DOHH2 (cell line): ENCODE measurements around the gene PRKCZ.

Experiments
- H3F3A ChIP-seq: fragments of 200-600 bp; sonication (generic), shearing (Covaris generic); 2 replicates; pipeline ENCODE4 v1.6.0; 2016; ENCODE audit warnings: antibody characterized with exemption, mild to moderate bottlenecking; ENCODE audit not compliant: control insufficient read depth, insufficient read depth
- H3K27ac ChIP-seq: fragments of 200-600 bp; sonication (generic); 2 replicates; pipeline ENCODE4 v1.5.1; 2014; ENCODE audit warnings: low read depth, mild to moderate bottlenecking, low read length, moderate library complexity
- H3K27me3 ChIP-seq: fragments of 200-600 bp; sonication (generic); 2 replicates; pipeline ENCODE4 v1.6.1; 2014; ENCODE audit warnings: mild to moderate bottlenecking, low read length, mixed read lengths; ENCODE audit not compliant: control insufficient read depth
- H3K36me3 ChIP-seq: fragments of 200-600 bp; sonication (generic); 2 replicates; pipeline ENCODE4 v1.6.1; 2014; ENCODE audit warnings: mild to moderate bottlenecking, low read length, moderate library complexity, mixed read lengths; ENCODE audit not compliant: control insufficient read depth
- H3K4me1 ChIP-seq: fragments of 200-600 bp; sonication (generic); 2 replicates; pipeline ENCODE4 v1.6.1; 2014; ENCODE audit warnings: mild to moderate bottlenecking, low read length, mixed read lengths; ENCODE audit not compliant: control insufficient read depth
- H3K4me2 ChIP-seq: fragments of 200-600 bp; sonication (generic); 2 replicates; pipeline ENCODE4 v1.6.0; 2014; ENCODE audit warnings: mild to moderate bottlenecking, low read length, moderate library complexity
- H3K4me3 ChIP-seq: fragments of 200-600 bp; sonication (generic); 2 replicates; pipeline ENCODE4 v1.5.1; 2014; ENCODE audit warnings: mild to moderate bottlenecking, low read length, mixed read lengths
- H3K79me2 ChIP-seq: fragments of 200-600 bp; sonication (generic); 2 replicates; pipeline ENCODE4 v1.6.1; 2014; ENCODE audit warnings: mild to moderate bottlenecking, low read length, mixed read lengths; ENCODE audit not compliant: control insufficient read depth
- H3K9me2 ChIP-seq: fragments of 200-600 bp; sonication (generic); replicated peaks from 2 replicates; pipeline ENCODE4 v1.6.1; 2014; ENCODE audit warnings: mild to moderate bottlenecking, low read length, mixed read lengths; ENCODE audit not compliant: control insufficient read depth
- H3K9me3 ChIP-seq: fragments of 200-600 bp; sonication (generic); 2 replicates; pipeline ENCODE4 v1.6.1; 2014; ENCODE audit warnings: antibody characterized with exemption, low read length, mixed read lengths; ENCODE audit not compliant: control insufficient read depth, insufficient read depth
- H4K20me1 ChIP-seq: fragments of 200-600 bp; sonication (generic); 2 replicates; pipeline ENCODE4 v1.6.0; 2014; ENCODE audit warnings: low read depth, mild to moderate bottlenecking, antibody characterized with exemption, low read length, moderate library complexity; ENCODE audit not compliant: control insufficient read depth, insufficient read depth
- CTCF ChIP-seq: fragments of 200-600 bp; sonication (generic); IDR thresholded peaks from one replicate; pipeline ENCODE4 v1.5.1; 2014; ENCODE audit warnings: antibody characterized with exemption, mild to moderate bottlenecking, low read depth, low read length; ENCODE audit not compliant: poor library complexity, severe bottlenecking
- EZH2phosphoT487 ChIP-seq: fragments of 200-600 bp; sonication (generic); IDR thresholded peaks from 2 replicates; pipeline ENCODE4 v1.6.1; 2017; ENCODE audit warnings: borderline replicate concordance, mild to moderate bottlenecking, antibody characterized with exemption, low read length, moderate library complexity, mixed read lengths

Gene PRKCZ

GRCh38 chr1:2168535-2168934 lies 118.3 kb downstream of the PRKCZ start:
- no peaks in the 10 kb centered on the region for H3K9me3 ChIP-seq
- H3K4me3 ChIP-seq, result no peak overlapping the region
- H3K27me3 ChIP-seq, result no peaks in the 10 kb centered on the region
- H3K79me2 ChIP-seq, result no peaks in the 10 kb centered on the region
- no peaks in the 10 kb centered on the region for H3F3A ChIP-seq
- no peak overlapping the region for H3K27ac ChIP-seq
- H3K9me2 ChIP-seq, result no peaks in the 10 kb centered on the region
- TF ChIP-seq EZH2phosphoT487 (no peak), CTCF (no peak)
- 0 out of 2 replicates have a peak, but pooled peaks cover 3% of the 10 kb centered on the region for H4K20me1 ChIP-seq
- no peaks in the 10 kb centered on the region for H3K36me3 ChIP-seq
- no peak overlapping the region for H3K4me2 ChIP-seq
- H3K4me1 ChIP-seq, result no peaks in the 10 kb centered on the region

- no peaks in the 10 kb centered on the region for H3K9me2 ChIP-seq
- H3K27ac ChIP-seq, result no peak overlapping the region
- TF ChIP-seq EZH2phosphoT487, result no peak
- TF ChIP-seq CTCF, result no peak
- H3K9me3 ChIP-seq, result no peaks in the 10 kb centered on the region
- H3K4me2 ChIP-seq, result no peak overlapping the region
- no peak overlapping the region for H3K4me3 ChIP-seq
- no peaks in the 10 kb centered on the region for H3K79me2 ChIP-seq
- 0 out of 2 replicates have a peak, but pooled peaks cover 3% of the 10 kb centered on the region for H4K20me1 ChIP-seq
- H3F3A ChIP-seq, result no peaks in the 10 kb centered on the region
- no peaks in the 10 kb centered on the region for H3K36me3 ChIP-seq
- no peaks in the 10 kb centered on the region for H3K27me3 ChIP-seq
- no peaks in the 10 kb centered on the region for H3K4me1 ChIP-seq
Observed at GRCh38 chr1:2169200-2169836, 119.1 kb downstream of the PRKCZ start.

GRCh38 chr1:2170211-2170610 lies 120.0 kb downstream of the PRKCZ start:
- Histone ChIP-seq H3K36me3 (no peaks in the 10 kb centered on the region), H3K9me3 (no peaks in the 10 kb centered on the region), H3K4me1 (no peaks in the 10 kb centered on the region), H3K9me2 (no peaks in the 10 kb centered on the region), H3K79me2 (no peaks in the 10 kb centered on the region), H3K4me3 (no peak overlapping the region), H3F3A (no peaks in the 10 kb centered on the region), H3K4me2 (no peak overlapping the region), H3K27ac (no peak overlapping the region), H4K20me1 (0 out of 2 replicates have a peak, but pooled peaks cover 3% of the 10 kb centered on the region), H3K27me3 (no peaks in the 10 kb centered on the region)
- TF ChIP-seq EZH2phosphoT487, result no peak
- TF ChIP-seq CTCF, result no peak
